A549 (cell line): ENCODE results near the gene KSR2. TPM values are rescaled to one million over a fixed set of nuclear protein-coding genes. Genes with fewer than 3 reads are reported as not detected.

Experiments used
- ATAC-seq, 2 experiments: fragments of 200-7000 bp in 1 of 2; fragments of >200 bp in 1 of 2; cut with Nextera tagmentation in 1 of 2; cut with Tn5 transposase in 1 of 2; 3 replicates each; pipeline versions ENCODE4 v1.8.0 to v1.9.1; 2018 to 2020; ENCODE audit warnings: mild to moderate bottlenecking in 1 of 2, moderate library complexity in 1 of 2
- CTCF ChIA-PET: fragments of 300-600 bp; sonication (Branson Sonifier 250); formaldehyde crosslinking; extraction: SDS; loops from one replicate; lab custom pipeline; 2021; ENCODE audit warnings: antibody characterized with exemption, inconsistent platforms; lab: Yijun Ruan, JAX
- POLR2A ChIA-PET: fragments of 350-600 bp; formaldehyde crosslinking; extraction: SDS; loops from one replicate; lab custom pipeline; 2021; ENCODE audit warnings: antibody characterized with exemption, inconsistent platforms; lab: Yijun Ruan, JAX
- DNase-seq, 2 experiments: peaks; one replicate each; pipeline versions ENCODE4 v3.0.0 to v3.0.0-alpha.2; 2011 to 2016; ENCODE audit warnings: low read depth in 1 of 2, low spot score in 1 of 2
- FAIRE-seq: peaks from 2 replicates; lab custom pipeline; 2011; peaks lifted over from hg19 to GRCh38; lab: Jason Lieb, UNC
- H3K27ac ChIP-seq, 2 experiments: fragments of >200 bp; sonication (Bioruptor Twin); formaldehyde crosslinking; 3 replicates each; pipeline ENCODE4 v1.5.1; 2016 to 2017
- H3K4me1 ChIP-seq: fragments of >200 bp; sonication (Bioruptor Twin); formaldehyde crosslinking; 3 replicates; pipeline ENCODE4 v1.6.1; 2016
- H3K4me2 ChIP-seq: fragments of >200 bp; sonication (Bioruptor Twin); formaldehyde crosslinking; 3 replicates; pipeline ENCODE4 v1.6.1; 2016
- H3K4me3 ChIP-seq: fragments of >200 bp; sonication (Bioruptor Twin); formaldehyde crosslinking; 3 replicates; pipeline ENCODE4 v1.5.1; 2016
- H3K9me3 ChIP-seq: fragments of >200 bp; sonication (Bioruptor Twin); formaldehyde crosslinking; 3 replicates; pipeline ENCODE4 v1.6.1; 2016
- BHLHE40 ChIP-seq: IDR thresholded peaks from 2 replicates; pipeline ENCODE4 v1.6.1; 2012; ENCODE audit warnings: low read depth, low read length, inconsistent platforms
- CBX2 ChIP-seq: fragments of 200-600 bp; sonication (generic); IDR thresholded peaks from 2 replicates; pipeline ENCODE4 v1.6.1; 2016; ENCODE audit warnings: low read depth, mild to moderate bottlenecking, borderline replicate concordance
- CHD2 ChIP-seq: fragments of 150-350 bp; IDR thresholded peaks from 2 replicates; pipeline ENCODE4 v1.6.1; 2014; ENCODE audit warnings: low read length; ENCODE audit not compliant: partially characterized antibody
- CHD4 ChIP-seq: fragments of 200-600 bp; sonication (generic); IDR thresholded peaks from 2 replicates; pipeline ENCODE4 v1.6.1; 2016; ENCODE audit warnings: antibody characterized with exemption, mild to moderate bottlenecking, borderline replicate concordance
- CTCF ChIP-seq: fragments of >200 bp; sonication (Bioruptor Twin); formaldehyde crosslinking; IDR thresholded peaks from 3 replicates; pipeline ENCODE4 v1.5.1; 2016
- FOXS1 ChIP-seq: fragments of 250-450 bp; sonication (Bioruptor Pico); IDR thresholded peaks from 2 replicates; pipeline ENCODE4 v1.5.0; 2020; ENCODE audit warnings: mild to moderate bottlenecking, moderate library complexity
- HDAC2 ChIP-seq: fragments of 200-600 bp; sonication (generic); IDR thresholded peaks from 2 replicates; pipeline ENCODE4 v1.6.1; 2016
- HEYL ChIP-seq: fragments of 250-450 bp; sonication (Bioruptor Pico); IDR thresholded peaks from 2 replicates; pipeline ENCODE4 v1.8.0; 2021; ENCODE audit warnings: mild to moderate bottlenecking, moderate library complexity
- HOXB5 ChIP-seq: fragments of 250-450 bp; sonication (Bioruptor Pico); IDR thresholded peaks from 2 replicates; pipeline ENCODE4 v1.5.0; 2020; ENCODE audit warnings: mild to moderate bottlenecking, moderate library complexity
- JUN ChIP-seq, 2 experiments: fragments of >200 bp; sonication (Bioruptor Twin); formaldehyde crosslinking; IDR thresholded peaks; 2 replicates in 1 of 2; 3 replicates in 1 of 2; pipeline ENCODE4 v1.6.1; 2016 to 2017
- KDM5A ChIP-seq: fragments of 200-600 bp; sonication (generic); IDR thresholded peaks from 2 replicates; pipeline ENCODE4 v1.6.1; 2016; ENCODE audit warnings: antibody characterized with exemption, mild to moderate bottlenecking
- MAFK ChIP-seq: fragments of 450-650 bp; IDR thresholded peaks from 2 replicates; pipeline ENCODE4 v1.6.1; 2014; ENCODE audit not compliant: partially characterized antibody
- MAZ ChIP-seq: fragments of 150-350 bp; IDR thresholded peaks from 2 replicates; pipeline ENCODE4 v1.6.1; 2014; ENCODE audit warnings: antibody characterized with exemption, low read depth, low read length, borderline replicate concordance
- NFE2L2 ChIP-seq: fragments of 150-350 bp; conservative IDR thresholded peaks from 2 replicates; pipeline ENCODE4 v1.6.1; 2014; ENCODE audit warnings: low read length
- NPAS2 ChIP-seq: fragments of 250-450 bp; sonication (Bioruptor Pico); IDR thresholded peaks from 2 replicates; pipeline ENCODE4 v1.8.0; 2022; ENCODE audit warnings: mild to moderate bottlenecking, moderate library complexity, borderline replicate concordance
- RAD21 ChIP-seq, 2 experiments: fragments of >200 bp in 1 of 2; sonication (Bioruptor Twin) in 1 of 2; formaldehyde crosslinking in 1 of 2; IDR thresholded peaks in 1 of 2; conservative IDR thresholded peaks in 1 of 2; 2 replicates in 1 of 2; 3 replicates in 1 of 2; pipeline ENCODE4 v1.6.1; 2012 to 2018; ENCODE audit warnings: inconsistent platforms in 1 of 2
- RFX5 ChIP-seq: fragments of 450-650 bp; IDR thresholded peaks from 2 replicates; pipeline ENCODE4 v1.7.1; 2014; ENCODE audit warnings: antibody characterized with exemption, mild to moderate bottlenecking, moderate library complexity
- RNF2 ChIP-seq: fragments of 200-600 bp; sonication (generic); IDR thresholded peaks from 2 replicates; pipeline ENCODE4 v1.6.1; 2016; ENCODE audit warnings: low read depth, mild to moderate bottlenecking, antibody characterized with exemption, moderate library complexity, borderline replicate concordance
- SREBF2 ChIP-seq: fragments of 450-650 bp; IDR thresholded peaks from 2 replicates; pipeline ENCODE4 v1.6.1; 2014; ENCODE audit warnings: mild to moderate bottlenecking, moderate library complexity
- TFCP2L1 ChIP-seq: fragments of 250-450 bp; sonication (Bioruptor Pico); IDR thresholded peaks from 2 replicates; pipeline ENCODE4 v1.5.0; 2021; ENCODE audit warnings: mild to moderate bottlenecking
- USF2 ChIP-seq: fragments of 450-650 bp; IDR thresholded peaks from 2 replicates; pipeline ENCODE4 v1.6.1; 2014; ENCODE audit warnings: antibody characterized with exemption
- ZC3H11A ChIP-seq: fragments of 450-650 bp; IDR thresholded peaks from 2 replicates; pipeline ENCODE4 v1.6.1; 2014; ENCODE audit warnings: antibody characterized with exemption, mild to moderate bottlenecking
- ZSCAN20 ChIP-seq: fragments of 250-450 bp; sonication (Bioruptor Pico); IDR thresholded peaks from 2 replicates; pipeline ENCODE4 v1.8.0; 2022; ENCODE audit warnings: mild to moderate bottlenecking, moderate library complexity
- WGBS: methylation state at CpG from one replicate; pipeline ENCODE4 v1.1.6; 2017; ENCODE audit errors: missing lambda C conversion rate; 5-methylcytosine and 5-hydroxymethylcytosine counted together
- polyA plus RNA-seq, 4 experiments: library from polyadenylated mRNA; depleted of rRNA in 3 of 4; stranded (reverse); fragments of >200 nt; fragmentation: RNase III in 1 of 4; extraction: RNeasy Plus Mini Kit Qiagen cat#74134 plus additional on column Dnase treatment in 1 of 4; gene quantifications; 2 replicates in 3 of 4; 3 replicates in 1 of 4; pipeline ENCODE4 v1.2.3, GENCODE V29; 2011 to 2017
- TF ChIP-seq, protein P1 (sequence below): fragments of >200 bp; sonication (Bioruptor Twin); formaldehyde crosslinking; IDR thresholded peaks from 3 replicates; pipeline ENCODE4 v1.6.1; 2016
- TF ChIP-seq, protein P2 (sequence below): IDR thresholded peaks from 2 replicates; pipeline ENCODE4 v1.6.1; 2012
- TF ChIP-seq, protein P3 (sequence below): fragments of 250-450 bp; sonication (Bioruptor Pico); IDR thresholded peaks from 2 replicates; pipeline ENCODE4 v1.5.0; 2021; ENCODE audit warnings: mild to moderate bottlenecking, moderate library complexity, borderline replicate concordance

KSR2 gene
- polyA plus RNA-seq, 2 of the 4 experiments (the other 2 are of a cell fraction): 0.37 to 1.2 TPM

- ChIA-PET POLR2A (no interaction called here), CTCF (no interaction called here)
- Histone ChIP-seq H3K4me2 (no peak overlapping the region), H3K4me1 (no peaks in the 10 kb centered on the region), H3K4me3 (no peak overlapping the region), H3K9me3 (peaks cover 8% of the 10 kb centered on the region; the same call in 2 of the 3 replicates), H3K27ac (no peak overlapping the region)
- FAIRE-seq (no peak), ATAC-seq (no peak), DNase-seq (no peak)
- no peak for TF ChIP-seq FOXS1
- TF ChIP-seq MAFK: no peak
- no peak for TF ChIP-seq NPAS2
- no peak for TF ChIP-seq RFX5
- no peak for TF ChIP-seq MAZ
- no peak for TF ChIP-seq KDM5A
- TF ChIP-seq, protein P1, sequence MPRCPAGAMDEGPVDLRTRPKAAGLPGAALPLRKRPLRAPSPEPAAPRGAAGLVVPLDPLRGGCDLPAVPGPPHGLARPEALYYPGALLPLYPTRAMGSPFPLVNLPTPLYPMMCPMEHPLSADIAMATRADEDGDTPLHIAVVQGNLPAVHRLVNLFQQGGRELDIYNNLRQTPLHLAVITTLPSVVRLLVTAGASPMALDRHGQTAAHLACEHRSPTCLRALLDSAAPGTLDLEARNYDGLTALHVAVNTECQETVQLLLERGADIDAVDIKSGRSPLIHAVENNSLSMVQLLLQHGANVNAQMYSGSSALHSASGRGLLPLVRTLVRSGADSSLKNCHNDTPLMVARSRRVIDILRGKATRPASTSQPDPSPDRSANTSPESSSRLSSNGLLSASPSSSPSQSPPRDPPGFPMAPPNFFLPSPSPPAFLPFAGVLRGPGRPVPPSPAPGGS: no peak
- no peak for TF ChIP-seq JUN (IDR thresholded peaks at IDR 0.05)
- 26% methylated on average over 4 of the region's 4 CpGs for WGBS
Measured at GRCh38 chr12:117742721-117743120, 226.1 kb downstream of the KSR2 start.

- ChIA-PET POLR2A (no interaction called here), CTCF (no interaction called here)
- WGBS: 91% methylated on average over 6 of the region's 6 CpGs
- no peak overlapping the region for H3K4me2 ChIP-seq
- no peaks in the 10 kb centered on the region for H3K4me1 ChIP-seq
- ATAC-seq (no peak), DNase-seq (no peak), FAIRE-seq (no peak)
- H3K27ac ChIP-seq: no peak overlapping the region
- no peak overlapping the region for H3K4me3 ChIP-seq
- H3K9me3 ChIP-seq: no peaks in the 10 kb centered on the region
- TF ChIP-seq JUN (IDR thresholded peaks at IDR 0.05) (no peak), SREBF2 (no peak), KDM5A (no peak), ZC3H11A (no peak), ZSCAN20 (no peak), HOXB5 (CRISPR knock-in tag) (no peak), USF2 (no peak), CHD2 (no peak), NFE2L2 (no peak), BHLHE40 (no peak), HDAC2 (no peak), CTCF (no peak), TFCP2L1 (no peak), CHD4 (no peak), RNF2 (no peak), RAD21 (conservative IDR thresholded peaks at IDR 0.05 in 1 of 2, IDR thresholded peaks at IDR 0.05 in 1 of 2) (no peak), CBX2 (no peak), HEYL (CRISPR knock-in tag) (no peak)
- TF ChIP-seq, protein P2, sequence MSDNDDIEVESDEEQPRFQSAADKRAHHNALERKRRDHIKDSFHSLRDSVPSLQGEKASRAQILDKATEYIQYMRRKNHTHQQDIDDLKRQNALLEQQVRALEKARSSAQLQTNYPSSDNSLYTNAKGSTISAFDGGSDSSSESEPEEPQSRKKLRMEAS: no peak
- TF ChIP-seq, protein P3, sequence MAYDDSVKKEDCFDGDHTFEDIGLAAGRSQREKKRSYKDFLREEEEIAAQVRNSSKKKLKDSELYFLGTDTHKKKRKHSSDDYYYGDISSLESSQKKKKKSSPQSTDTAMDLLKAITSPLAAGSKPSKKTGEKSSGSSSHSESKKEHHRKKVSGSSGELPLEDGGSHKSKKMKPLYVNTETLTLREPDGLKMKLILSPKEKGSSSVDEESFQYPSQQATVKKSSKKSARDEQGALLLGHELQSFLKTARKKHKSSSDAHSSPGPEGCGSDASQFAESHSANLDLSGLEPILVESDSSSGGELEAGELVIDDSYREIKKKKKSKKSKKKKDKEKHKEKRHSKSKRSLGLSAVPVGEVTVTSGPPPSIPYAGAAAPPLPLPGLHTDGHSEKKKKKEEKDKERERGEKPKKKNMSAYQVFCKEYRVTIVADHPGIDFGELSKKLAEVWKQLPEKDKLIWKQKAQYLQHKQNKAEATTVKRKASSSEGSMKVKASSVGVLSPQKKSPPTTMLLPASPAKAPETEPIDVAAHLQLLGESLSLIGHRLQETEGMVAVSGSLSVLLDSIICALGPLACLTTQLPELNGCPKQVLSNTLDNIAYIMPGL (CRISPR knock-in tag): no peak
Measured at GRCh38 chr12:117738233-117738632, 230.6 kb downstream of the KSR2 start.
